GM12878 (cell line): ENCODE results near the gene SLCO2B1.

Source experiments
- CHD2 ChIP-seq: IDR thresholded peaks from 2 replicates; pipeline ENCODE4 v1.6.1; 2011; ENCODE audit warnings: low read depth, low read length, improper control_type of control experiment, borderline replicate concordance
- DPF2 ChIP-seq: fragments of 450-650 bp; IDR thresholded peaks from 2 replicates; pipeline ENCODE4 v1.6.1; 2017; ENCODE audit warnings: mild to moderate bottlenecking
- ESRRA ChIP-seq: IDR thresholded peaks from 2 replicates; pipeline ENCODE4 v1.6.1; 2012; ENCODE audit warnings: mild to moderate bottlenecking, low read length, improper control_type of control experiment
- EZH2 ChIP-seq: IDR thresholded peaks from 2 replicates; pipeline ENCODE4 v1.6.1; 2012; ENCODE audit warnings: low read depth, mild to moderate bottlenecking, control low read depth, inconsistent platforms, low read length, borderline replicate concordance; ENCODE audit not compliant: control insufficient read depth
- FOS ChIP-seq: IDR thresholded peaks from 3 replicates; pipeline ENCODE4 v1.6.1; 2011; ENCODE audit warnings: borderline replicate concordance; ENCODE audit not compliant: insufficient read length; ENCODE audit errors: extremely low read depth
- GABPA ChIP-seq: IDR thresholded peaks from 2 replicates; pipeline ENCODE4 v1.6.1; 2014; ENCODE audit warnings: antibody characterized with exemption, low read depth, mild to moderate bottlenecking, inconsistent platforms
- NR2C2 ChIP-seq: IDR thresholded peaks from 2 replicates; pipeline ENCODE4 v1.6.1; 2011; ENCODE audit warnings: borderline replicate concordance, low read depth; ENCODE audit not compliant: control insufficient read depth, insufficient read length
- PKNOX1 ChIP-seq: fragments of 450-650 bp; IDR thresholded peaks from 2 replicates; pipeline ENCODE4 v1.6.1; 2016; ENCODE audit warnings: mild to moderate bottlenecking
- POLR2A ChIP-seq: IDR thresholded peaks from 2 replicates; pipeline ENCODE4 v1.6.1; 2011; ENCODE audit warnings: low read depth, mild to moderate bottlenecking, low read length
- POLR2AphosphoS5 ChIP-seq: IDR thresholded peaks from 2 replicates; pipeline ENCODE4 v1.6.1; 2011; ENCODE audit warnings: mild to moderate bottlenecking, low read length, inconsistent platforms
- SPI1 ChIP-seq: IDR thresholded peaks from 2 replicates; pipeline ENCODE4 v1.6.1; 2011; ENCODE audit warnings: low read depth, mild to moderate bottlenecking, low read length, moderate library complexity, borderline replicate concordance; ENCODE audit not compliant: insufficient read depth

- TF ChIP-seq POLR2AphosphoS5 (no peak), FOS (no peak), ESRRA (no peak), GABPA (no peak), POLR2A (no peak), EZH2 (no peak), CHD2 (no peak), SPI1 (peak; percentile 39; the same call in 1 of the 2 replicates), PKNOX1 (no peak), DPF2 (no peak), NR2C2 (no peak)
Observed at GRCh38 chr11:75142714-75143419, 8.0 kb upstream of the SLCO2B1 start.
